Measurements from ENCODE around the gene ARMH4.
A peak's percentile ranks its signal among the peaks of the same experiment; 100 is the strongest.

The ARMH4 gene

GRCh38 chr14:58002618-58003017 lies 149.4 kb downstream of the ARMH4 start:
- peaks cover 5% of the 10 kb centered on the region for H3K4me1 Mint-ChIP-seq
- H3K27ac Mint-ChIP-seq = no peak overlapping the region

GRCh38 chr14:57999979-58000378 lies 152.0 kb downstream of the ARMH4 start:
- Mint-ChIP-seq H3K27ac (no peak overlapping the region), H3K9me3 (no peaks in the 10 kb centered on the region), H3K4me3 (no peak overlapping the region), H3K4me1 (no peaks in the 10 kb centered on the region), H3K27me3 (ENCODE audit: low read depth) (no peaks in the 10 kb centered on the region), H3K36me3 (ENCODE audit: low read depth) (peaks cover 14% of the 10 kb centered on the region)
- TF ChIP-seq CTCF (IDR thresholded peaks at IDR 0.05; ENCODE audit: unreplicated experiment in 3 of 3) = no peak

More at GRCh38 chr14:58002618-58003017, 149.4 kb downstream of the ARMH4 start:
- Mint-ChIP-seq H3K27me3 (ENCODE audit: low read depth) (no peaks in the 10 kb centered on the region), H3K9me3 (no peaks in the 10 kb centered on the region), H3K36me3 (ENCODE audit: low read depth) (peaks cover 14% of the 10 kb centered on the region), H3K4me3 (no peak overlapping the region)
- no peak for TF ChIP-seq CTCF (IDR thresholded peaks at IDR 0.05; ENCODE audit: unreplicated experiment in 3 of 3)

GRCh38 chr14:57999471-57999870 lies 152.5 kb downstream of the ARMH4 start:
- H3K4me3 Mint-ChIP-seq = no peak overlapping the region
- no peaks in the 10 kb centered on the region for H3K9me3 Mint-ChIP-seq
- no peaks in the 10 kb centered on the region for H3K27me3 Mint-ChIP-seq (ENCODE audit: low read depth)
- no peaks in the 10 kb centered on the region for H3K4me1 Mint-ChIP-seq
- no peak for TF ChIP-seq CTCF (IDR thresholded peaks at IDR 0.05; ENCODE audit: unreplicated experiment in 3 of 3)
- peaks cover 10% of the 10 kb centered on the region for H3K36me3 Mint-ChIP-seq (ENCODE audit: low read depth)
- H3K27ac Mint-ChIP-seq = no peak overlapping the region

GRCh38 chr14:57998766-57999165 lies 153.2 kb downstream of the ARMH4 start:
- Mint-ChIP-seq H3K4me3 (no peak overlapping the region), H3K27me3 (ENCODE audit: low read depth) (no peaks in the 10 kb centered on the region), H3K4me1 (no peaks in the 10 kb centered on the region), H3K36me3 (ENCODE audit: low read depth) (peaks cover 6% of the 10 kb centered on the region), H3K27ac (no peak overlapping the region), H3K9me3 (no peaks in the 10 kb centered on the region)
- no peak for TF ChIP-seq CTCF (IDR thresholded peaks at IDR 0.05; ENCODE audit: unreplicated experiment in 3 of 3)

- H3K4me1 Mint-ChIP-seq = peaks cover 7% of the 10 kb centered on the region
- H3K27me3 Mint-ChIP-seq (ENCODE audit: low read depth) = no peaks in the 10 kb centered on the region
- no peak for TF ChIP-seq CTCF (IDR thresholded peaks at IDR 0.05; ENCODE audit: unreplicated experiment in 3 of 3)
- H3K27ac Mint-ChIP-seq = no peak overlapping the region
- H3K9me3 Mint-ChIP-seq = no peaks in the 10 kb centered on the region
- no peak overlapping the region for H3K4me3 Mint-ChIP-seq
- no peaks in the 10 kb centered on the region for H3K36me3 Mint-ChIP-seq (ENCODE audit: low read depth)
Measured at GRCh38 chr14:57991353-57991752, 160.7 kb downstream of the ARMH4 start.

GRCh38 chr14:57988445-57988844 lies 163.6 kb downstream of the ARMH4 start:
- Mint-ChIP-seq H3K27ac (peak overlapping the region in 1 of 3 experiments; percentile 72), H3K27me3 (ENCODE audit: low read depth) (no peaks in the 10 kb centered on the region), H3K4me1 (peaks cover 7% of the 10 kb centered on the region), H3K36me3 (ENCODE audit: low read depth) (no peaks in the 10 kb centered on the region), H3K9me3 (no peaks in the 10 kb centered on the region), H3K4me3 (no peak overlapping the region)
- no peak for TF ChIP-seq CTCF (IDR thresholded peaks at IDR 0.05; ENCODE audit: unreplicated experiment in 3 of 3)
